ENCODE measurements around the gene ZNF775. TPM values are rescaled to one million over a fixed set of nuclear protein-coding genes. Genes with fewer than 3 reads are reported as not detected.

ZNF775 gene
- total RNA-seq, 2 experiments from 2014 or later: 4.5 to 5.2 TPM

DNA sequence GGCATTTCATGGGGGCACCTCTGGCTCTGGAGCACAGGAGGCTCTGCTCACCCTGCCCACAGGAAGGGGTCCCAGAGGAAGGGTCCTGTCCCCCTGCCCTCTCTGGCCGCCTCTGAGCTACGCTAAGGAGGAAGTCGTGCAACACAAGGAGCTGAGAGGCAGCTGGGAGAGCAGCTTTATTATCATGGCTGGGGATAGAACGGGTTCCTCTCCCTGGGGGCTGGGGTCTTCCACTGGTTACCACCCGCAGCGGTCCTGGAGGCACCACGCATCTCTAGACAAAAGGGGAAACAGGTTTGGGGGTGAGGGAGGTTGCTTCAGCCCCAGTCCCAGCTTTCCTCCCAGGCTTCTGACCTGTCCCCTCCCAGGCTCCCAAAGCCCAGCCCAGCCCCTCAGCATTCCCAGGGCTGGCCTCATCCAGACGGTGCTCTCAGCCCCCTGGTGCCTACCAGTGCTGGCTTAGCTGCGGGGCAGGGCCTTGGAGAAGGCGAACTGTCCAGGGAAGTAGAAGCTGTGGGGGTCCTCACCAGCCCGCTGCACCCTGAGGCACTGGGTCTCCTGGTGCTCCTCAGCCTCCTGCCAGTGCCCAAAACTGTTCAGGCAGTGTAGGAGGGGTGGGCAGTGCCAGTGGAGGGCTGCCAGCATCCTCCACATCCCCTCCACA is 40.8 kb upstream of the ZNF775 start:
- peaks cover 19% of the 10 kb centered on the region for H3K27me3 Mint-ChIP-seq (ENCODE audit: low read depth)
- DNase-seq: no peak
- H3K9me3 Mint-ChIP-seq: peaks cover under 1% of the 10 kb centered on the region
- H3K36me3 Mint-ChIP-seq (ENCODE audit: low read depth): peaks cover 7% of the 10 kb centered on the region
- H3K27ac Mint-ChIP-seq: no peak overlapping the region
- peaks cover 4% of the 10 kb centered on the region for H3K4me1 Mint-ChIP-seq (ENCODE audit: low read depth)
- H3K4me3 Mint-ChIP-seq: no peak overlapping the region
- intact Hi-C loops (cut with micrococcal nuclease): no loop called here
- CTCF ChIA-PET: interaction anchor here (0.6 kb wide), 1 partner anchor 9 kb away, joined by 3 read pairs; no protein-coding TSS in a partner anchor

DNA sequence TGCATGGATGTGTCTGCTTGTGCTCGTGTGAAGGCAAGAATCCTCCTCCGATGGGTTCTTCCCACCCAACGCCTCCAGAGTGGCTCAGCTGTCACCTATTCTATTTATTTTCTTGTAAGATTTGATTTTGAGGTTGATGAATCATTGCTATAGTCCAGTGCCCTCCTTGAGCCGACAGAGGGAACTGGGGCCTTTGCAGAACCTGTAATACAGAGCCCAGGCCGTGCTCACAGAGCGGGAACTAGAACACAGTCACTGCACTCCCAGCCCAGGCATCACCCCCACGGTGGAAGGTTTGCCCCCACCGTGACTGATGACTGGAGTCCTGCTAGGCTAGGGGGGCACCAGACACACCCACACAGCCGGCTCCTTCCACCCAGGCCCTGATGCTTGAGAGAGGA is 39.7 kb upstream of the ZNF775 start:
- peaks cover 4% of the 10 kb centered on the region for H3K4me1 Mint-ChIP-seq (ENCODE audit: low read depth)
- intact Hi-C loops (cut with micrococcal nuclease): no loop called here
- DNase-seq: no peak
- CTCF ChIA-PET: no interaction called here
- H3K4me3 Mint-ChIP-seq: no peak overlapping the region
- peaks cover 21% of the 10 kb centered on the region for H3K27me3 Mint-ChIP-seq (ENCODE audit: low read depth)
- no peak overlapping the region for H3K27ac Mint-ChIP-seq
- peaks cover 4% of the 10 kb centered on the region for H3K9me3 Mint-ChIP-seq
- peaks cover 7% of the 10 kb centered on the region for H3K36me3 Mint-ChIP-seq (ENCODE audit: low read depth)

DNA sequence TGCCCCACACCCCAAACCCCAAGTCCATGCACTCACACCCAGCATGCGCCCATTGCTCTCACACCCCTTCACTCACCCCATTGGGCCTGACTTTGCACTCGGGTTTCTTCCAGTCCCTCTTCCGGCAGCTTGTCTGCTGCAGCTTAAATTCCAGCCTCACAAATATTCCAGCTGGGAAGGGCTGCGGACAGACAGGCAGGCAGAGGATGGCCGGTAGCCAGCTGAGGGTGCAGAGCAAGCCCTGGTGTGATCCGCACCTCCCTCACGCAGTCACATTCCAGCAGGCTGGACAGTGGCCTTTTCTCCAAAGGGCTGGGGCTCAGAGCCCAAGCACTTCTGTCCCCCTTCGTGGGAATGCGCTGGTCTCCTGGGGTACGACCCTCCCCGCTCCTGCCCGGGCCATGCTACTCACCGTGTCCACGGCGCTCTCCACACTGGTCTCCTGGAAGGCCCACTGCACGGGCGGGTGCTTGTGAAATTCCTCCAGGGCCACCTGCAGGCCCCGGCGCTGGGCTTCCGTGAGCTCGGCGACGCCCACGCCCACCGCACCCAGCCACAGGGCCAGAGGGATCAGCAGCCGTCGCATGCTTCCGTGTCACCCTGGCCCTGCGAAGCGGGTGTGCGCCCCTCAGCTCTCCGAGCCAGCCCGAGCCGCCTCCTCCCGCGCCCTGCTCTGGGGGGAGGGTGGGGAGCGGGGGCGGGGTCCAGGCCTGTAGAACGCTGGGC is 38.9 kb upstream of the ZNF775 start:
- DNase-seq: no peak
- peaks cover 4% of the 10 kb centered on the region for H3K4me1 Mint-ChIP-seq (ENCODE audit: low read depth)
- peaks cover 21% of the 10 kb centered on the region for H3K27me3 Mint-ChIP-seq (ENCODE audit: low read depth)
- CTCF ChIA-PET: no interaction called here
- H3K4me3 Mint-ChIP-seq: no peak overlapping the region
- peaks cover 4% of the 10 kb centered on the region for H3K9me3 Mint-ChIP-seq
- H3K27ac Mint-ChIP-seq: no peak overlapping the region
- peaks cover 7% of the 10 kb centered on the region for H3K36me3 Mint-ChIP-seq (ENCODE audit: low read depth)
- intact Hi-C loops (cut with micrococcal nuclease): no loop called here

DNA sequence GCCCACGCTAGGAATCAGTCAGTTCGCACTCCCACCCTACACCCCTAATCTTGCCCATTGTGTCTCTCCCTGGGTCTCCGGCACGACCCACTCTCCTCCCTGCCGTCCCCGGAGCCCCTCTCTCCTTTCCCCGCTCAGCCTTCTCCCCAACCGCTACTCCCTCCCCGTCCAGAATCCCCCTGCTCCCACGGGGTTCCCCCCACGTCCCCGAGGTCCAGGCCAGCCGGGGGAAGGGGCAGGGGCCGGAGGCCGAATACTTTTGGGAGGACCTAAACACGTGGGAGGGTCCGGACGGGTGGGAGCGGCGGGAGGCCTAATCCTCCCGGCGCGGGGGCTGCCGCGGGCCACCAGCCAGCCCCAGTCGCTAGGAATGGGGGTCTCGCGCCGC is 38.3 kb upstream of the ZNF775 start:
- H3K27me3 Mint-ChIP-seq (ENCODE audit: low read depth): peaks cover 21% of the 10 kb centered on the region
- H3K4me3 Mint-ChIP-seq: no peak overlapping the region
- peaks cover 4% of the 10 kb centered on the region for H3K4me1 Mint-ChIP-seq (ENCODE audit: low read depth)
- intact Hi-C loops (cut with micrococcal nuclease): no loop called here
- no peak overlapping the region for H3K27ac Mint-ChIP-seq
- CTCF ChIA-PET: no interaction called here
- H3K9me3 Mint-ChIP-seq: peaks cover 4% of the 10 kb centered on the region
- peaks cover 7% of the 10 kb centered on the region for H3K36me3 Mint-ChIP-seq (ENCODE audit: low read depth)
- no peak for DNase-seq

DNA sequence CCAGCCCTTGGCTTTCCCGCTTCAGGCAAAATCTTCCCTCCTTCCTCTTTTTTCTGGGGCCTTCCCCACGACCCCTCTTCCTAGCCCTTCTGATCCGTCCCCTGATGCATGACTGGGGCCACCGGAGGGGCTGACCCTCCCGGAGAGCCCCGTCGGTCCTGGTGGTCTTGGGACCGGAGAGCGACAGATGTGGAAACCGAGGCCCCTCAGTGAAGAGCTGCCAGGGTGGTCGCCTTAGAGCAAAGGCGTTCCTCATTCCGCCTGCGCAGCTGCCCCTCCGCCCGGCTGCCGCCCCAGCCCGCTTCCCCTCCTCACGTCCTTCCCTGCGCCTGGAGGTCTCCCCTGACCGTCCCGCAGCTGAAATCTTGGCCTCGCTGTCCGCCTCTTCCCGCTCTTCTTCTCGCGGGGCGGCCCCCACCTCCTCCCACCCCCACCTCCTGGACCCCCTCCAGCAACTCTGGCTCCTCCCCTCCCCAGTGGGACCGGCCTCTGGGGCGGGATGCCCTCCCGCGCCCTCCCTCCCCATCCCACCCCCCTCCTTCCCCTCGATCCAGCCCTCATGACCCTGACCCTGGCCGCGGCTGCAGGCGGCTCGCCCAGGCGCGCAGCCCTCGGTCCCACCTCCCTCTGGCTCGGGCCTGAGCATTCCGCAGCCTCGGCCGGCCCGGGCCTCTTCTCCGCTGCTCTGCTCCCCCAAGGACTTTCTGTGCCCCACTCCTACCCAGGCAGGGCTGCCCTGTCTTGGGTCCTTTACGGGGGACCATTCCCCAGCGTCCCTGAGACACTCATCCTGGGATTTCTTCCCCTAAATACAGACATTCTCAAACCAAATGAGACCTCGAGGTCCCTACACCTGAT is 37.6 kb upstream of the ZNF775 start, which contains the start of gene RARRES2:
RARRES2 (minus strand) TSS at position 367 of the 858 bp plus-strand sequence. CDS start 1,020 bp downstream, outside the sequence.
- no peak for DNase-seq
- Mint-ChIP-seq H3K36me3 (ENCODE audit: low read depth) (peaks cover 7% of the 10 kb centered on the region), H3K9me3 (peaks cover 4% of the 10 kb centered on the region), H3K4me1 (ENCODE audit: low read depth) (peaks cover 4% of the 10 kb centered on the region), H3K27me3 (ENCODE audit: low read depth) (peaks cover 23% of the 10 kb centered on the region), H3K4me3 (no peak within 1 kb of the TSS), H3K27ac (no peak within 1 kb of the TSS)
- intact Hi-C loops (cut with micrococcal nuclease): loop anchor here (2.0 kb wide), 1 partner anchor 15 kb away; no protein-coding TSS in a partner anchor
- CTCF ChIA-PET: no interaction called here

DNA sequence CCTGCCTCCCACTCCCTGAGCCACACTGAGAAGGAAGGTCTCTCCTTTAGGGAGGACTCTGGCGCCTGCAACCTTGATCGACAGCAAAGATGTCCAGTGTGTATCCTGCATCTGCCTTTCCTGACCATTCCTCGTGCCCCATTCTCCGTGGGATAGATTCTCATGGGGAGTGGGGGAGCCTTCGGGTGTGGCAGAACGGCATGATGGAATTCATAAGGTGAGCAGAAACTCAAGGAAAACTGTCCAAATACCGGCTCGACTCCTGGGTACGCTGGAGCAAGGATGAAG is 37.1 kb upstream of the ZNF775 start:
- H3K4me3 Mint-ChIP-seq: no peak overlapping the region
- H3K36me3 Mint-ChIP-seq (ENCODE audit: low read depth): peaks cover 7% of the 10 kb centered on the region
- H3K4me1 Mint-ChIP-seq (ENCODE audit: low read depth): peaks cover 4% of the 10 kb centered on the region
- peaks cover 23% of the 10 kb centered on the region for H3K27me3 Mint-ChIP-seq (ENCODE audit: low read depth)
- intact Hi-C loops (cut with micrococcal nuclease): loop anchor here (2.0 kb wide), 1 partner anchor 15 kb away; no protein-coding TSS in a partner anchor
- H3K27ac Mint-ChIP-seq: no peak overlapping the region
- CTCF ChIA-PET: no interaction called here
- no peak for DNase-seq
- peaks cover 4% of the 10 kb centered on the region for H3K9me3 Mint-ChIP-seq

DNA sequence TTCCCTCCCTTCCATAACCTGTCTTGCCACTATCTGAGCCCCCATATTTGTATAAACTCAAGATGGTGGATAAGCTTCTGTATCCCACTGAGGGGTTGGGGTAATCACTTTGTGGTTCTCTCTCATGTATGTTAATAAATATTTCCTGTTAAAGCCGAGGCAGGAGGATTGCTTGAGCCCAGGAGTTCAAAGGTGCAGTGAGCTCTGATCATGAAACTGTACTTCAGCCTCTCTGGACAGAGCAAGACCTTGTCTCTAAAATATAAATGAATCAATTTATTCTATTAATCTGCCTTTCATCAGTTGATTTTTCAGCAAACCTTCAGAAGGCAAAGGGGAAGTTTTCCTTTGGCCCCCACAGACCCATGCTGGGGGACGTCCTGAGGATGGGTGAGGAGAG is 35.9 kb upstream of the ZNF775 start:
- H3K27ac Mint-ChIP-seq: no peak overlapping the region
- DNase-seq: no peak
- peaks cover 4% of the 10 kb centered on the region for H3K9me3 Mint-ChIP-seq
- peaks cover 4% of the 10 kb centered on the region for H3K4me1 Mint-ChIP-seq (ENCODE audit: low read depth)
- H3K36me3 Mint-ChIP-seq (ENCODE audit: low read depth): no peaks in the 10 kb centered on the region
- intact Hi-C loops (cut with micrococcal nuclease): loop anchor here (2.0 kb wide), 1 partner anchor 16 kb away; no protein-coding TSS in a partner anchor
- CTCF ChIA-PET: interaction anchor here (0.8 to 1.5 kb wide), 2 partner anchors 8 to 13 kb away, joined by 4 to 11 read pairs; no protein-coding TSS in a partner anchor
- H3K4me3 Mint-ChIP-seq: no peak overlapping the region
- peaks cover 23% of the 10 kb centered on the region for H3K27me3 Mint-ChIP-seq (ENCODE audit: low read depth)

DNA sequence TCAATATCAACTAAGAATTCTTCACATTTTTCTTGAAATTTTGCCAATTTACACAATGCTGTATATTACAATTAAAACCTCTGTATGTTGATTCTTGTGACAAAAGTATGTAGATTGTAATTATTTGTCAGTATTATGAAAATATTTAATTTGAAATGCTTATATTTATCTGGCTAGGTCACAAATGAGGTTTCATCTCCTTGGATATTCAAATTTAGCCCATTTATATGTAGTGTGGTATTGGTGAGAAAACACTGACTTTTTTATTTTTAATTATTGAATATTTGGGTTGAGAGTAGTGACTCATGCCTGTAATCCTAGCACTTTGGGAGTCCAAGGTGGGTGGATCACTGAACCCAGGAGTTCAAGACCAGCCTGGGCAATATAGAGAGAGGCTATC is 34.8 kb upstream of the ZNF775 start:
- peaks cover 4% of the 10 kb centered on the region for H3K9me3 Mint-ChIP-seq
- peaks cover 4% of the 10 kb centered on the region for H3K4me1 Mint-ChIP-seq (ENCODE audit: low read depth)
- H3K36me3 Mint-ChIP-seq (ENCODE audit: low read depth): no peaks in the 10 kb centered on the region
- peaks cover 21% of the 10 kb centered on the region for H3K27me3 Mint-ChIP-seq (ENCODE audit: low read depth)
- CTCF ChIA-PET: interaction anchor here (0.8 to 1.5 kb wide), 2 partner anchors 9 to 12 kb away, joined by 4 to 11 read pairs; no protein-coding TSS in a partner anchor
- no peak for DNase-seq
- intact Hi-C loops (cut with micrococcal nuclease): no loop called here
- H3K27ac Mint-ChIP-seq: no peak overlapping the region
- H3K4me3 Mint-ChIP-seq: no peak overlapping the region

DNA sequence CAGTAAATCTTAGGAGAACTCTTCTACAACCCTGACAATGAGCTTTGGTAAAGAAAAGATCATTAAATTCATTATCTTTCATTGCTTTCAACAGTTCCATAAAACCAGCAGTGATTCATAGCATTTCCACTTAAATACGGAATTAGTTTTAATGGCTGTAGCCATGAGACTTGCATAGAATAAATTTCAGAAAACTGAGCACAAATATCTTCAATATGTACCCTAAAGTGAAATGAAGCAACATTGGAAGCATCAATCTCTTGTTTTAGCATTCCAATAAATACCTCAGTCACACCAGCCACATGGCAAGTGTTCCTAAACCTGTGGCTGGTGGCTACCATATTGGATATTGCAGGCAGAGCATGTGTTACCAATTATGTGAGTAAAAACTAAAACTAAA is 34.1 kb upstream of the ZNF775 start:
- Mint-ChIP-seq H3K4me1 (ENCODE audit: low read depth) (peaks cover 4% of the 10 kb centered on the region), H3K4me3 (no peak overlapping the region), H3K9me3 (peaks cover 4% of the 10 kb centered on the region), H3K27ac (no peak overlapping the region), H3K27me3 (ENCODE audit: low read depth) (peaks cover 17% of the 10 kb centered on the region), H3K36me3 (ENCODE audit: low read depth) (no peaks in the 10 kb centered on the region)
- CTCF ChIA-PET: no interaction called here
- no peak for DNase-seq
- intact Hi-C loops (cut with micrococcal nuclease): no loop called here

DNA sequence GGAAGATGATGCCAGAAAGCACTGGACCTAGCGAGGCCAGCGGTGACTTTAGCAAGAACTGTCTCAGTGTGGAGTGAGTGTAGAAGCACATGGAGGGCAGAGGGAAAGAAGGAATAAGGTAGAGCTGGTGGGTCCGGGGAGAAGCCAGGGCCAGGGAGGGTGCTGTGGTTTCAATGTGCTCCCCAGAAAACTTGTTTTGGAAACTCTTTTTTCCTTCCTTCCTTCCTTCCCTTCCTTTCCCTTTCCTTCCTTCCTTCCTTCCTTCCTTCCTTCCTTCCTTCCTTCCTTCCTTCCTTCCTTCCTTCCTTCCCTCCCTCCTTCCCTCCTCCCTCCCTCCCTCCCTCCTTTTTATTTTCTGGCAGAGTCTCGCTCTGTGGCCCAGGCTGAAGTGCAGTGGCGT is 32.2 kb upstream of the ZNF775 start:
- DNase-seq: no peak
- Mint-ChIP-seq H3K4me1 (ENCODE audit: low read depth) (peaks cover 1% of the 10 kb centered on the region), H3K27me3 (ENCODE audit: low read depth) (peaks cover 9% of the 10 kb centered on the region), H3K27ac (no peak overlapping the region), H3K4me3 (no peak overlapping the region), H3K36me3 (ENCODE audit: low read depth) (no peaks in the 10 kb centered on the region), H3K9me3 (peaks cover 4% of the 10 kb centered on the region)
- CTCF ChIA-PET: interaction anchor here (1.6 kb wide), 1 partner anchor 10 kb away, joined by 10 read pairs; no protein-coding TSS in a partner anchor
- intact Hi-C loops (cut with micrococcal nuclease): no loop called here

DNA sequence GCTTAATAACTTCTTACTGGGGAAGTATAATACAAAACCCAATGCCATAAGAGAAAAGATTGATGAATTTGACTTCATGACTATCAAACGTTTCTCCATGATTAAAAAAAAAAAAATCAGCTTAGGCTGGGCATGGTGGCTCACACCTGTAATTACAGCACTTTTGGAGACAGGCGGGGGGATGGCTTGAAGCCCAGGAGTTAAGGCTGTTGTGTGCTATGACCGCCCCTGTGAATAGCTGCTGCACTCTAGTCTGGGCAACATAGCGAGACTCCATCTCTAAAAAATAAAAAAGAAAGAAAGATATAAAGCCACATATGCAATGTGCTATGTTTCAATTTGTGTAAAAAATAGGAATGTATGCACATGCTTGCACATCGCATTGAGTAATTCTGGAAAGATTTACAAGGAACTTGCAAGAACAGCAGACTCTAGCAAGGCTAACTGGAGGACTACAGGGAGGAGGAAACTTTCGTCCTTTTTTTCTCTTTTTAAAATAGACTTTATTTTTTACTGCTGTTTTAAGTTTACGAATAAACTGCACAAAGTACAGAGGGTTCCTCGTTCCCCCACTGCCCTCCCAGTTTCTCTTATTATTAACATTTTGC is 27.4 kb upstream of the ZNF775 start:
- intact Hi-C loops (cut with micrococcal nuclease): no loop called here
- CTCF ChIA-PET: interaction anchor here (0.6 to 1.1 kb wide), 3 partner anchors 70 to 1158 kb away, joined by 3 to 6 read pairs (median 4); no protein-coding TSS in a partner anchor
- peaks cover 8% of the 10 kb centered on the region for H3K4me1 Mint-ChIP-seq (ENCODE audit: low read depth)
- H3K4me3 Mint-ChIP-seq: no peak overlapping the region
- no peak for DNase-seq
- H3K9me3 Mint-ChIP-seq: no peaks in the 10 kb centered on the region
- H3K27me3 Mint-ChIP-seq (ENCODE audit: low read depth): no peaks in the 10 kb centered on the region
- no peaks in the 10 kb centered on the region for H3K36me3 Mint-ChIP-seq (ENCODE audit: low read depth)
- no peak overlapping the region for H3K27ac Mint-ChIP-seq

DNA sequence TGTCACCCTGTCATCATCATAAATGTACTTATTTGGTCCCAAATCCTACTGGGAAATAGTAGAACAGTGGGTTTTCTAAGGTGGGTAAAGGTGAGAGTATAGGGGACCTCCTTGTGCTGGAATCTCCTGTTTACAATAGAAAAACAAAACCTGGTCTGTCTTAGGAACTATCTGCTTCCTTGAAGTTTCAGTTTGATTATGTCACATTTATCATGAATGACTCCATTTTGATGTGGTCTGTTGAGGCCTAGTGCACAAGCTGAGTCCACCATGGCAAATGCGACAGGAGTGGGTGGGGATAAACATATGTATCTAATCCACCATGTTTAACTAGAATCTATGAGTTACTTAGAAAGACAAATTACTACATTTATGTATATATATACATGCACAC is 23.5 kb upstream of the ZNF775 start:
- no peak overlapping the region for H3K27ac Mint-ChIP-seq

More for the DNA sequence above, 23.5 kb upstream of the ZNF775 start:
- Mint-ChIP-seq H3K27me3 (ENCODE audit: low read depth) (no peaks in the 10 kb centered on the region), H3K36me3 (ENCODE audit: low read depth) (no peaks in the 10 kb centered on the region), H3K9me3 (no peaks in the 10 kb centered on the region), H3K4me3 (no peak overlapping the region), H3K4me1 (ENCODE audit: low read depth) (peaks cover 40% of the 10 kb centered on the region)
- DNase-seq: no peak
- CTCF ChIA-PET: interaction anchor here (0.6 to 4.7 kb wide), 21 partner anchors 9 to 521 kb away, joined by 3 to 22 read pairs (median 4); partner anchors contain the start of gene REPIN1
- intact Hi-C loops (cut with micrococcal nuclease): loop anchor here (1.0 to 5.0 kb wide), 5 partner anchors 33 to 483 kb away; partner anchors contain the start of genes ACTR3C, ATP6V0E2 and LRRC61

Data from activated naive CD4-positive, alpha-beta T cell treated with anti-CD3 and anti-CD28 coated beads for 36 hours (primary cell).